HCT116 (cell line): ENCODE measurements around the gene CNOT2. TPM values are rescaled to one million over a fixed set of nuclear protein-coding genes. Genes with fewer than 3 reads are reported as not detected.

Experiments
- ATAC-seq: fragments of 200-7000 bp; cut with Tn5 transposase; 2 replicates; pipeline ENCODE4 v1.9.1; 2020; ENCODE audit warnings: mild to moderate bottlenecking, moderate library complexity
- BruUV-seq: library from RNA; stranded (reverse); fragments of 400-500 nt; replicated peaks from 2 replicates; lab custom pipeline; 2021; lab: Mats Ljungman, UMichigan
- CTCF ChIA-PET: fragments of 300-600 bp; sonication (Branson Sonifier 250); formaldehyde crosslinking; loops from one replicate; lab custom pipeline; 2021; ENCODE audit warnings: antibody characterized with exemption; lab: Charles Lee
- POLR2A ChIA-PET: fragments of 300-600, 350-600 bp; sonication (Branson Sonifier 250); formaldehyde crosslinking; loops from one replicate; lab custom pipeline; 2021; ENCODE audit warnings: antibody characterized with exemption; lab: Charles Lee
- RAD21 ChIA-PET, 2 experiments: fragments of 300-600 bp; sonication (Branson Sonifier 250); formaldehyde crosslinking; loops; one replicate each; lab custom pipeline; 2023; ENCODE audit warnings: low total read pairs in 2 of 2; ENCODE audit not compliant: uncharacterized antibody in 2 of 2, unreplicated experiment in 2 of 2, low non-redundant PET in 1 of 2; lab: Charles Lee
- DNase-seq: peaks from one replicate; pipeline ENCODE4 v3.0.0-alpha.2; 2010; ENCODE audit warnings: low read depth, low spot score
- H2AFZ ChIP-seq: fragments of 200-600 bp; shearing (Covaris generic), sonication (generic); 2 replicates; pipeline ENCODE4 v1.6.1; 2017; ENCODE audit warnings: low read depth, mixed run types, mixed read lengths, antibody characterized with exemption, low read length; ENCODE audit not compliant: poor library complexity, severe bottlenecking
- H3K27ac ChIP-seq: 2 replicates; pipeline ENCODE4 v1.5.1; 2012; ENCODE audit warnings: low read depth, low read length
- H3K27me3 ChIP-seq: fragments of 200-600 bp; sonication (generic); 2 replicates; pipeline ENCODE4 v1.6.1; 2016; ENCODE audit warnings: mixed run types, low read length, mixed read lengths; ENCODE audit not compliant: insufficient read depth
- H3K36me3 ChIP-seq, 2 experiments: fragments of 200-500 bp in 1 of 2; fragments of 200-600 bp in 1 of 2; sonication (Bioruptor generic) in 1 of 2; sonication (generic) in 1 of 2; 2 replicates each; pipeline versions ENCODE4 v1.5.1 to v1.6.1; 2014 to 2016; ENCODE audit warnings: low read length in 2 of 2, inconsistent platforms in 1 of 2, mixed read lengths in 1 of 2, mixed run types in 1 of 2; ENCODE audit not compliant: insufficient read depth in 2 of 2, control insufficient read depth in 1 of 2
- H3K4me1 ChIP-seq, 2 experiments: fragments of 200-600 bp in 1 of 2; sonication (generic) in 1 of 2; 2 replicates each; pipeline versions ENCODE4 v1.5.1 to v1.6.1; 2012 to 2017; ENCODE audit warnings: low read length in 2 of 2, inconsistent platforms in 1 of 2, mild to moderate bottlenecking in 1 of 2, mixed read lengths in 1 of 2, mixed run types in 1 of 2, moderate library complexity in 1 of 2; ENCODE audit not compliant: insufficient read depth in 2 of 2, control insufficient read depth in 1 of 2
- H3K4me2 ChIP-seq: fragments of 200-600 bp; sonication (generic); 2 replicates; pipeline ENCODE4 v1.6.1; 2017; ENCODE audit warnings: mixed run types, low read length, mixed read lengths
- H3K4me3 ChIP-seq, 2 experiments: fragments of 200-600 bp in 1 of 2; sonication (generic) in 1 of 2; replicated peaks in 1 of 2; 2 replicates each; pipeline ENCODE4 v1.5.1; 2011 to 2016; ENCODE audit warnings: low read length in 2 of 2, control low read depth in 1 of 2, low read depth in 1 of 2, mild to moderate bottlenecking in 1 of 2, mixed read lengths in 1 of 2, mixed run types in 1 of 2
- H3K79me2 ChIP-seq: fragments of 200-600 bp; sonication (generic); 2 replicates; pipeline ENCODE4 v1.6.1; 2017; ENCODE audit warnings: mild to moderate bottlenecking, mixed run types, low read length, moderate library complexity, mixed read lengths; ENCODE audit not compliant: insufficient read depth
- H3K9ac ChIP-seq: fragments of 200-600 bp; sonication (generic); 2 replicates; pipeline ENCODE4 v1.6.1; 2016; ENCODE audit warnings: low read length, mixed read lengths
- H3K9me2 ChIP-seq: fragments of 200-600 bp; sonication (generic), shearing (Covaris generic); 2 replicates; pipeline ENCODE4 v1.6.1; 2017; ENCODE audit warnings: mixed run types, mild to moderate bottlenecking, moderate library complexity; ENCODE audit not compliant: insufficient read depth
- H3K9me3 ChIP-seq, 2 experiments: fragments of 200-500 bp in 1 of 2; fragments of 200-600 bp in 1 of 2; sonication (Bioruptor generic) in 1 of 2; sonication (generic) in 1 of 2; 2 replicates each; pipeline ENCODE4 v1.6.1; 2014 to 2017; ENCODE audit warnings: low read length in 2 of 2, mixed read lengths in 2 of 2, inconsistent platforms in 1 of 2, low read depth in 1 of 2, mild to moderate bottlenecking in 1 of 2, mixed run types in 1 of 2, moderate library complexity in 1 of 2; ENCODE audit not compliant: control insufficient read depth in 1 of 2, insufficient read depth in 1 of 2
- H4K20me1 ChIP-seq: fragments of 200-600 bp; sonication (generic), shearing (Covaris generic); 2 replicates; pipeline ENCODE4 v1.6.1; 2017; ENCODE audit warnings: mixed run types, mild to moderate bottlenecking, moderate library complexity; ENCODE audit not compliant: insufficient read depth
- ATF3 ChIP-seq: IDR thresholded peaks from 2 replicates; pipeline ENCODE4 v1.6.1; 2012
- CEBPB ChIP-seq: IDR thresholded peaks from 2 replicates; pipeline ENCODE4 v1.6.1; 2012; ENCODE audit warnings: low read depth
- CTCF ChIP-seq, 3 experiments: fragments of 200-600 bp in 1 of 3; sonication (generic) in 1 of 3; IDR thresholded peaks in 2 of 3; conservative IDR thresholded peaks in 1 of 3; 2 replicates each; pipeline ENCODE4 v1.5.1; 2012 to 2017; ENCODE audit warnings: low read depth in 2 of 3, low read length in 2 of 3, antibody characterized with exemption in 1 of 3, borderline replicate concordance in 1 of 3, control low read depth in 1 of 3, mild to moderate bottlenecking in 1 of 3, mixed read lengths in 1 of 3, mixed run types in 1 of 3, moderate library complexity in 1 of 3; ENCODE audit not compliant: insufficient read depth in 1 of 3
- ELF1 ChIP-seq: IDR thresholded peaks from 2 replicates; pipeline ENCODE4 v1.6.1; 2012; ENCODE audit warnings: low read depth, borderline replicate concordance
- EZH2phosphoT487 ChIP-seq: fragments of 200-600 bp; IDR thresholded peaks from 2 replicates; pipeline ENCODE4 v1.6.1; 2018; ENCODE audit warnings: antibody characterized with exemption, borderline replicate concordance
- FOSL1 ChIP-seq: IDR thresholded peaks from 2 replicates; pipeline ENCODE4 v1.6.1; 2012; ENCODE audit warnings: low read depth
- MAX ChIP-seq: IDR thresholded peaks from 2 replicates; pipeline ENCODE4 v1.6.1; 2012
- POLR2A ChIP-seq: IDR thresholded peaks from 2 replicates; pipeline ENCODE4 v1.7.0; 2011; ENCODE audit warnings: borderline replicate concordance; ENCODE audit not compliant: insufficient read depth, insufficient read length; ENCODE audit errors: extremely low read depth
- RAD21 ChIP-seq: IDR thresholded peaks from 2 replicates; pipeline ENCODE4 v1.6.1; 2012; ENCODE audit warnings: low read depth, mild to moderate bottlenecking
- REST ChIP-seq: IDR thresholded peaks from 2 replicates; pipeline ENCODE4 v1.6.1; 2012; ENCODE audit warnings: low read depth
- SIN3A ChIP-seq: IDR thresholded peaks from 2 replicates; pipeline ENCODE4 v1.6.1; 2012; ENCODE audit warnings: low read depth
- SP1 ChIP-seq: IDR thresholded peaks from 2 replicates; pipeline ENCODE4 v1.6.1; 2012; ENCODE audit warnings: low read depth
- SRF ChIP-seq: IDR thresholded peaks from 2 replicates; pipeline ENCODE4 v1.6.1; 2012; ENCODE audit warnings: low read depth
- TCF7L2 ChIP-seq: IDR thresholded peaks from 2 replicates; pipeline ENCODE4 v1.7.0; 2011; ENCODE audit warnings: borderline replicate concordance, inconsistent platforms; ENCODE audit not compliant: insufficient read depth, insufficient read length; ENCODE audit errors: extremely low read depth
- YY1 ChIP-seq: IDR thresholded peaks from 2 replicates; pipeline ENCODE4 v1.6.1; 2011; ENCODE audit warnings: low read length, low read depth, moderate library complexity, mild to moderate bottlenecking; ENCODE audit not compliant: insufficient replicate concordance; ENCODE audit errors: extremely low read depth
- ZBTB33 ChIP-seq: IDR thresholded peaks from 2 replicates; pipeline ENCODE4 v1.6.1; 2011; ENCODE audit warnings: mild to moderate bottlenecking, low read length, moderate library complexity; ENCODE audit not compliant: insufficient replicate concordance; ENCODE audit errors: extremely low read depth
- ZNF274 ChIP-seq: fragments of 200-500 bp; sonication (Bioruptor generic); IDR thresholded peaks from 2 replicates; pipeline ENCODE4 v1.6.1; 2014; ENCODE audit warnings: mild to moderate bottlenecking, low read depth, low read length, inconsistent platforms
- intact Hi-C: fragments of 100-400 bp; cut with micrococcal nuclease; formaldehyde crosslinking; loops from 2 replicates; pipeline ENCODE4 v1.10.0; 2022
- total RNA-seq: library from RNA; stranded (reverse); gene quantifications from one replicate; pipeline ENCODE4 v1.2.1, GENCODE V29; 2021; ENCODE audit not compliant: unreplicated experiment

CNOT2 gene
- total RNA-seq, 1 experiment from 2014 or later: 58.7 TPM

- no peak overlapping the region for H3K27ac ChIP-seq
- H3K36me3 ChIP-seq: no peaks in the 10 kb centered on the region
- H3K9me3 ChIP-seq: no peaks in the 10 kb centered on the region
- no peaks in the 10 kb centered on the region for H3K79me2 ChIP-seq
- H3K27me3 ChIP-seq: no peaks in the 10 kb centered on the region
- ATAC-seq (no peak), DNase-seq (no peak)
- intact Hi-C loops: no loop called here
- no peak overlapping the region for H2AFZ ChIP-seq
- RAD21 ChIA-PET: no interaction called here
- H3K4me1 ChIP-seq: no peaks in the 10 kb centered on the region
- no peaks in the 10 kb centered on the region for H4K20me1 ChIP-seq
- H3K9me2 ChIP-seq: no peaks in the 10 kb centered on the region
- H3K4me2 ChIP-seq: no peak overlapping the region
- BruUV-seq: no TSS peak
- H3K9ac ChIP-seq: no peak overlapping the region
- TF ChIP-seq RAD21 (no peak), MAX (no peak), FOSL1 (no peak), CEBPB (no peak), REST (no peak), ZNF274 (no peak), CTCF (IDR thresholded peaks at IDR 0.05 in 2 of 3, conservative IDR thresholded peaks at IDR 0.05 in 1 of 3; ENCODE audit: borderline replicate concordance in 1 of 3, insufficient read depth in 1 of 3, low read depth in 2 of 3, low read length in 2 of 3) (no peak), SRF (no peak), ELF1 (no peak), TCF7L2 (no peak), SP1 (no peak), YY1 (no peak), ZBTB33 (no peak), ATF3 (no peak), SIN3A (no peak), POLR2A (no peak), EZH2phosphoT487 (no peak)
- no peak overlapping the region for H3K4me3 ChIP-seq
- POLR2A ChIA-PET: no interaction called here
- CTCF ChIA-PET: no interaction called here
These were observed 136.6 kb downstream of the CNOT2 start for GRCh38 chr12:70379846-70380245.
